ENCODE results near the gene POLR2F.

POLR2F gene

GRCh38 chr22:37982151-37982785 is 28.8 kb downstream of the POLR2F start:
- DNase-seq (ENCODE audit: low read depth in 2 of 2): no peak

GRCh38 chr22:37982938-37983859 is 29.7 kb downstream of the POLR2F start:
- no peak for DNase-seq (ENCODE audit: low read depth in 2 of 2)

GRCh38 chr22:37983860-37984791 is 30.6 kb downstream of the POLR2F start, which contains the start of gene SOX10:
SOX10 (minus strand) TSS chr22:37984555; CDS start chr22:37983784, 771 bp downstream.
- no peak for DNase-seq (ENCODE audit: low read depth in 2 of 2)

DNA sequence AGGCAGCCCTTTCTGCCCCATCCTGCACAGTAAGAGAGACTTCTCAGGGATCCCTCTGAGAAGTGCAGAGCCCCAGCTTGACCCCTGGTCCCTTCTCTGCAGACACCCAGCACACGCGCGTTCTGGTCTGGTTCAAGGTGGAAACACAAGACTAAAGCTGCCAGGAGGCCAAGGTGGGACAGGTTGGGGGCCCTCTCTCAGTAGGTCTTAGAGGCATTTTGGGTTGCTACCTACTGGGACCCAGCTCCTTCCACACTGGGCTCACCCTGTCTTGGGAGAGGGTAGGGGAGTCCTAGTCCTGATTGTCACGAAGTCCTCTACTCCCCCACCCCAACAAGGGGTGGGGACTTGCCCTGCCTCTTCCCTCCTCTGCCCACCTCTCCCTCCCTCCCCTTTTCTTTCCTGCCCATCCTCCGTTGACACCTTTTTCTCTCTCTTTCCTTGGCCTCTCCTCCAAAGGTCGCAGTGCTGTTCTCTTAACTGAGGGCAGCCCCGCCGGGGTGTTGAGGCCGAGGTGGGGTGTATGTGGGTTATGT is 31.6 kb downstream of the POLR2F start:
- no peak for DNase-seq (ENCODE audit: low read depth in 2 of 2)

- DNase-seq (ENCODE audit: low read depth in 2 of 2): no peak
Observed at GRCh38 chr22:37985751-37986281, 32.3 kb downstream of the POLR2F start.

GRCh38 chr22:37986371-37986770 is 32.9 kb downstream of the POLR2F start:
- no peak for DNase-seq (ENCODE audit: low read depth in 2 of 2)

GRCh38 chr22:37989146-37990045 is 35.9 kb downstream of the POLR2F start:
- no peak for DNase-seq (ENCODE audit: low read depth in 2 of 2)

- no peak for DNase-seq (ENCODE audit: low read depth in 2 of 2)
Observed at GRCh38 chr22:37990301-37990700, 36.8 kb downstream of the POLR2F start.

- DNase-seq (ENCODE audit: low read depth in 2 of 2): no peak
Observed at GRCh38 chr22:37990862-37991261, 37.4 kb downstream of the POLR2F start.

GRCh38 chr22:37991731-37992442 is 38.4 kb downstream of the POLR2F start:
- DNase-seq (ENCODE audit: low read depth in 2 of 2): no peak

- no peak for DNase-seq (ENCODE audit: low read depth in 2 of 2)
Observed at GRCh38 chr22:37994049-37994448, 40.5 kb downstream of the POLR2F start.

GRCh38 chr22:37994982-37995381 is 41.5 kb downstream of the POLR2F start:
- DNase-seq (ENCODE audit: low read depth in 2 of 2): no peak

DNA sequence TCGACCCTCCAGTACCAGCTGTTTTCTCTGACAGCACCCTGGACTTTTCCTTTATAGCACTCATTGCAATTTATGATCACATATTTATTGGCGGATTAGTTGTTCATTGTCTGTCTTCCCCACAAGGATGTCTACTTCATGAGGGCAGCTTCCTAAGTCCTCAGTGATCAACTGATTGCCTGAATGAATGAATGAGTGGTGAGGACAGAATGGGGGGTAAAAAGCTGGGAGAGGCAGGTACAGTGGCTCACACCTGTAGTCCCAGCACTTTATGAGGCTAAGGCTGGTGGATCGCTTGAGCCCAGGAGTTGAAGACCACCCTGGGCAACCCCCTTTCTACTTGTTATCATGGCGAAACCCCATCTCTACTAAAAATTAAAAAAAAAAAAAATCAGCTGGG is 42.0 kb downstream of the POLR2F start:
- no peak for DNase-seq (ENCODE audit: low read depth in 2 of 2)

DNA sequence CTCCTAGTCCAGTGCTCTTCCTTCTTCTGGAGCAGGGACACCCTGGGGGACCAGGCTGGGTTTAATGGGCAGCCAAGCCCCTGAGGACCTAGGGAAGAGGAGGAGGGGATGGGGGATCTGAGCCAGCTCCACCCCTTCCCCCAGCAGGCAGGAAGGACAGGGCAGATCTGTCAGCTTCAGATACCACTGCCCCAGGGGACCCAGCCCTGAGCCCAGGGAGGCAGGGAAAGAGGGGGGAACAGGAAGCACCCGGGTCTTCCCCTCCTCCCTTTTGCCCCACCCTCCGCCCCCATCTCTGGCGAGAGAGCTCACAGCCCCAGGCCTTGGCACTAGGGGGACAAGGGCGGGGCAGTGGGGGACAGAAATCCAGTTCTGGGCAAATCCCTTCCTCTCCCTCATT is 42.6 kb downstream of the POLR2F start:
- no peak for DNase-seq (ENCODE audit: low read depth in 2 of 2)

GRCh38 chr22:37996515-37997246 is 43.2 kb downstream of the POLR2F start:
- no peak for DNase-seq (ENCODE audit: low read depth in 2 of 2)

DNA sequence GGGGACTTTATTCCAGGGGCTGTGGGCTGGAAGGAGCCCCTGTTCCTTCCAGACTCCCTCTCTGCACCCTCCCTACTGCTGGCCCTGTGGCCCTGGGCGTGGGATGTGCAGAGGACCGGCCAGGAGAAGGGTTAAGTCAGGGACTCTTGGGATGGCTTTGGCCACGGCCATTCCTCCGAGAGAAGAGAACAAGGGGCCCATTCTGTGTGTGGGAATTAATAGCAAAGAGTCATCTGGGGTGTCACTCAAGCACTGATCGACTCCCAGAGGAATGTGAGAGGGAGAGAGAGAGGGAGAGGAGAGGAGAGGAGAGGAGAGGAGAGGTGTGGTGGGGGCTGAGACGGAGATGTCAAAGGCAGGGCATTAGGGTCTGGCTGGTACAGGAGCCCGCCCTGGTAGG is 45.0 kb downstream of the POLR2F start:
- DNase-seq (ENCODE audit: low read depth in 2 of 2): no peak

DNA sequence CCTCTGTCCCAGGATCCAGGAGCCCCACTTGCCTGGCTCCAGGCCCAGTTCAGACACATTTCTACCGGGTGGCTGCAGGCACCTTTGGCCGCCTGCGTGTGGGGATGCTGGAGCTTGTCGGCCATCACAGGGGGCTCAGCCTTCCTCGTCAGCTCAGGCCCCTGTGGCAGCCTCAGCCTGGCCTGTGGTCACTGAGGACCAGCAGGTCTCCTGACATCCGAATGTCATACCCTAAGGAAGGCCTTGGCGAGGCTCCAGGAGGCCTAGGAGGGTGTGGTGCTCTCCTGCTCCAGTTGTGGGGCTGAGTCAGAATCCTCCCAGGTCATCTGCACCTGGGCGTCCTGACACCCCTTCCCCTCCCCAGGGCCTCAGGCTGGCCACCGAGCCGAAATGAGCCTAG is 45.7 kb downstream of the POLR2F start:
- DNase-seq (ENCODE audit: low read depth in 2 of 2): no peak

DNA sequence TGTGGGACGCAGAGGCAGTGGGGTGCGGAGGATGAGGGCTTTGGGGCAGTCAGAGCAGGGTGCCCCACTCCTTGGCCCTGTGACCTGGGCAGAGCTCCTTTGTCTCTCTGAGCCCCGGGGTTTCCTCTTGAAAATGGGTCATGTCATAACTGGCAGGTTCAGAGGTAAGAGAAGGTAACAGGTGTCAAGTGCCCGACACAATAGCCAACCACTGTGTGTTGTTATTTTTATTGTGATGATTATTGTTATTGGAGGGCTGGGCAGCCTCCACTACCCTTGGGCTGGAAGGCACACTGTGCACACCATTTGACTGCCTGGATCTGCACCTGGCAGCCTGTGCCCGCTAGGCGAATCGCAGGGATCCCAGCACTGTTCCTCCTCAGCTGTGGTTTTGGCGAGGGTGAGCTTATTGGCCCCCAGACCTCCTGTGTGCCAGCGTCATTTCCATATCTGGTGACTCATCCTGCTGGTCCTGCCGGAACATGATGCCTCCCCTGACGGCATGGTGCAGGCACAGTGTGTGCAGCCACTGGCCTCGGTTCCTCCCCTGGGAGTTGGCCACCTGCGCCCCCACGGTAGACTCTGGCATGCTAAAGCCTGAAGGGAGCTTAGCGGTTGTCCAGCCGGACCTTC is 46.3 kb downstream of the POLR2F start:
- DNase-seq (ENCODE audit: low read depth in 2 of 2): no peak

GRCh38 chr22:38005943-38006342 is 52.4 kb downstream of the POLR2F start:
- DNase-seq (ENCODE audit: low read depth in 2 of 2): no peak

Measured in fibroblast of skin of left quadriceps (primary cell).